GM12891 (cell line): Measurements from ENCODE around the gene PIAS1.

Experiments used
- POLR2A ChIP-seq: IDR thresholded peaks from 2 replicates; pipeline ENCODE4 v1.6.1; 2011; ENCODE audit warnings: low read depth, low read length, control low read depth
- POLR2AphosphoS5 ChIP-seq: IDR thresholded peaks from 2 replicates; pipeline ENCODE4 v1.6.1; 2011; ENCODE audit warnings: low read depth, low read length, control low read depth
- POU2F2 ChIP-seq: IDR thresholded peaks from 2 replicates; pipeline ENCODE4 v1.6.1; 2011; ENCODE audit warnings: low read depth, mild to moderate bottlenecking, control low read depth, low read length, moderate library complexity
- TAF1 ChIP-seq: IDR thresholded peaks from 2 replicates; pipeline ENCODE4 v1.6.1; 2011; ENCODE audit warnings: low read depth, low read length, control low read depth

- TF ChIP-seq POLR2A (no peak), POLR2AphosphoS5 (no peak), POU2F2 (no peak), TAF1 (no peak)
These were observed 165.0 kb downstream of the PIAS1 start for GRCh38 chr15:68218847-68219798.
